ENCODE results near the gene EXOC4. TPM values are rescaled to one million over a fixed set of nuclear protein-coding genes. Genes with fewer than 3 reads are reported as not detected.

EXOC4 gene
- total RNA-seq, 1 donor from 2014 or later = 94.0 TPM

GRCh38 chr7:133746305-133746704, 493.4 kb downstream of the EXOC4 start:
- TF ChIP-seq CTCF (IDR thresholded peaks at IDR 0.05; ENCODE audit: unreplicated experiment) = no peak
- no peak overlapping the region for H3K4me3 Mint-ChIP-seq (ENCODE audit: unreplicated experiment)
- peaks cover 5% of the 10 kb centered on the region for H3K27me3 Mint-ChIP-seq (ENCODE audit: unreplicated experiment)
- no peak overlapping the region for H3K27ac Mint-ChIP-seq (ENCODE audit: unreplicated experiment)
- DNase-seq (ENCODE audit: low spot score) = no peak
- H3K36me3 Mint-ChIP-seq (ENCODE audit: low read depth, unreplicated experiment) = no peaks in the 10 kb centered on the region
- H3K4me1 Mint-ChIP-seq (ENCODE audit: unreplicated experiment) = peaks cover 4% of the 10 kb centered on the region
- H3K9me3 Mint-ChIP-seq (ENCODE audit: unreplicated experiment) = no peaks in the 10 kb centered on the region

GRCh38 chr7:133746847-133747246, 494.0 kb downstream of the EXOC4 start:
- Mint-ChIP-seq H3K4me3 (ENCODE audit: unreplicated experiment) (no peak overlapping the region), H3K27ac (ENCODE audit: unreplicated experiment) (no peak overlapping the region), H3K9me3 (ENCODE audit: unreplicated experiment) (no peaks in the 10 kb centered on the region), H3K27me3 (ENCODE audit: unreplicated experiment) (peaks cover 5% of the 10 kb centered on the region), H3K4me1 (ENCODE audit: unreplicated experiment) (peaks cover 4% of the 10 kb centered on the region), H3K36me3 (ENCODE audit: low read depth, unreplicated experiment) (no peaks in the 10 kb centered on the region)
- DNase-seq (ENCODE audit: low spot score) = no peak
- TF ChIP-seq CTCF (IDR thresholded peaks at IDR 0.05; ENCODE audit: unreplicated experiment) = no peak

GRCh38 chr7:133748443-133749407, 495.8 kb downstream of the EXOC4 start:
- Mint-ChIP-seq H3K9me3 (ENCODE audit: unreplicated experiment) (no peaks in the 10 kb centered on the region), H3K4me1 (ENCODE audit: unreplicated experiment) (peaks cover 1% of the 10 kb centered on the region), H3K27ac (ENCODE audit: unreplicated experiment) (no peak overlapping the region), H3K27me3 (ENCODE audit: unreplicated experiment) (peaks cover 4% of the 10 kb centered on the region), H3K36me3 (ENCODE audit: low read depth, unreplicated experiment) (no peaks in the 10 kb centered on the region), H3K4me3 (ENCODE audit: unreplicated experiment) (no peak overlapping the region)
- TF ChIP-seq CTCF (IDR thresholded peaks at IDR 0.05; ENCODE audit: unreplicated experiment) = no peak
- DNase-seq (ENCODE audit: low spot score) = no peak

GRCh38 chr7:133750287-133750686, 497.4 kb downstream of the EXOC4 start:
- no peaks in the 10 kb centered on the region for H3K36me3 Mint-ChIP-seq (ENCODE audit: low read depth, unreplicated experiment)
- no peaks in the 10 kb centered on the region for H3K4me1 Mint-ChIP-seq (ENCODE audit: unreplicated experiment)
- TF ChIP-seq CTCF (IDR thresholded peaks at IDR 0.05; ENCODE audit: unreplicated experiment) = no peak
- no peak overlapping the region for H3K4me3 Mint-ChIP-seq (ENCODE audit: unreplicated experiment)
- no peaks in the 10 kb centered on the region for H3K9me3 Mint-ChIP-seq (ENCODE audit: unreplicated experiment)
- no peaks in the 10 kb centered on the region for H3K27me3 Mint-ChIP-seq (ENCODE audit: unreplicated experiment)
- DNase-seq (ENCODE audit: low spot score) = no peak
- H3K27ac Mint-ChIP-seq (ENCODE audit: unreplicated experiment) = no peak overlapping the region

- Mint-ChIP-seq H3K27ac (ENCODE audit: unreplicated experiment) (no peak overlapping the region), H3K9me3 (ENCODE audit: unreplicated experiment) (no peaks in the 10 kb centered on the region), H3K4me3 (ENCODE audit: unreplicated experiment) (no peak overlapping the region), H3K36me3 (ENCODE audit: low read depth, unreplicated experiment) (no peaks in the 10 kb centered on the region), H3K27me3 (ENCODE audit: unreplicated experiment) (no peaks in the 10 kb centered on the region), H3K4me1 (ENCODE audit: unreplicated experiment) (no peaks in the 10 kb centered on the region)
- no peak for TF ChIP-seq CTCF (IDR thresholded peaks at IDR 0.05; ENCODE audit: unreplicated experiment)
- DNase-seq (ENCODE audit: low spot score) = no peak
Observed at GRCh38 chr7:133751079-133751478, 498.2 kb downstream of the EXOC4 start.
